ENCODE measurements around the gene MICOS13.

Gene MICOS13

GRCh38 chr19:5680437-5681368 is at the start of gene MICOS13, which contains the start of gene HSD11B1L:
Gene MICOS13 (minus strand): TSS chr19:5680516. CDS start chr19:5680486, 30 bp downstream.
Gene HSD11B1L (plus strand): TSS chr19:5681027. CDS start chr19:5684833, 3,806 bp downstream.
- FAIRE-seq (peak; percentile 15), DNase-seq (ENCODE audit: insufficient read length, low spot score) (peak; percentile 97)
- peak; percentile 44; the same call in 1 of the 2 replicates for TF ChIP-seq POLR2A (IDR thresholded peaks at IDR 0.05; ENCODE audit: low read depth, low read length)

DNA sequence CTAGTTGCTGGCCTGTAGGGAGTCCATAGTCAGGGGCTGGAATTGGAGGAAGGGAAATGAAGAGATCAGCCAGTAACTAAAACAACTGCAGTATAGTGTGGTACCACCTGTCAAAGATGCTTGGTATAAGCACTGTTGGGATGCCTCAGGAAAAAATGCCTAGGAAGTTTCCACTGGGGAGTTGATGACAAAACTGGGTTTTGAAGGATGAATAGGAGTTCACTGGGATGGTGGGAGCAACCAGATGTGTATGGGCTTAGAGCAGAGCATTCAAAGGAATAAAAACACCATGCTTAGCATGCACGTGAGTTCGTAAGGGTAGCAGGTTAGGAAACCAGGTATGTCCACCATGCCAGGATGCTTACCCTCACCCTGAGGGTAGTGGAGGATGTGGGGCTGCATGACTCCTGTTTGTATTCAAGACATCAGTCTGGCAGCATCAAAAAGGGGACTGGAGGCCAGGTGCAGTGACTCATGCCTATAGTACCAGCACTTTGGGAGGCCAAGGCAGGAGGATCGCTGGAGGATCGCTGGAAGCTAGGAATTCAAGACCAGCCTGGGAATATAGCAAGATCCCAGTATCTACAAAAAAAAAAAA is 47.2 kb upstream of the MICOS13 start:
- DNase-seq (ENCODE audit: insufficient read length, low spot score) (no peak), FAIRE-seq (no peak)
- TF ChIP-seq POLR2A (IDR thresholded peaks at IDR 0.05; ENCODE audit: low read depth, low read length) = no peak

GRCh38 chr19:5719961-5720790 is 39.9 kb upstream of the MICOS13 start, which contains the start of the genes CATSPERD and LONP1:
Gene CATSPERD (plus strand): TSS chr19:5720637. CDS start chr19:5720738, 101 bp downstream.
Gene LONP1 (minus strand): TSS chr19:5720146. CDS start chr19:5720132, 14 bp downstream.
- TF ChIP-seq POLR2A (IDR thresholded peaks at IDR 0.05; ENCODE audit: low read depth, low read length) = peak; percentile 77
- DNase-seq (ENCODE audit: insufficient read length, low spot score) (peak; percentile 98), FAIRE-seq (peak; percentile 86)

DNA sequence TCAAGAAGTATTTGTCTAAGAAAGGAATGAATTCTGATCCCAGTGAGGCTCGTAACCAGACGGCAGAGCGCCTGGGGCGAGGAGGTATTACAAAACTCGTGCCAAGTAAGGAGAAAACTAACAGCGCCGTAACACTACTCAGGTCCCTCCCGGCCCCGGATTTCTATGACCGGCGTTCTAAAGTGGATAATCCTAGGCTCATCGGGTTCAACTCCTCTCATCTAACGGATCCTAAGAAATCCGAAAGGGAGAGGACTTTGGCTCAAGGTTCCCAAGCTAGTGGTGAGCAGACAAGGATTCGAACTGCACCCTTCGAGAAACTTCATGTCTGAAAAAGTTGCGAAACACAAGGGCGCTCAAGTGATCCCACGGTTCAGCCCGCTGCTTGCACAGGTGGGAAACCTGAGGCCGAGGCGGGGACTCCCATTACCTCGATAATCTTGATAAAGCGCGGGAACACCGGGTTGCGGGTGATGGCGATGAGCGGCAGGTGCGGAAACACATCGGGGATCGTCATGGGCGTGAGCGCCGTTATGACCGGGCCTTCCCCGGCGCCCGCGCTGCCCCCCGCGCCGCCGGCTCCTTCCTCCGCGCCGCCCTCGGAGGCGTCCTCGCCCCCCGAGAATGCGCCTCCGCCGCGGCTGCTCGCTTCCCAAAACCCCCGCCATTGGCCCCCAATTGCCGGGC is 39.1 kb upstream of the MICOS13 start:
- DNase-seq (ENCODE audit: insufficient read length, low spot score) (no peak), FAIRE-seq (no peak)
- TF ChIP-seq POLR2A (IDR thresholded peaks at IDR 0.05; ENCODE audit: low read depth, low read length) = no peak

GRCh38 chr19:5718579-5719273 is 38.4 kb upstream of the MICOS13 start:
- no peak for TF ChIP-seq POLR2A (IDR thresholded peaks at IDR 0.05; ENCODE audit: low read depth, low read length)
- no peak for FAIRE-seq
- DNase-seq (ENCODE audit: insufficient read length, low spot score) = no peak

- FAIRE-seq = no peak
- TF ChIP-seq POLR2A (IDR thresholded peaks at IDR 0.05; ENCODE audit: low read depth, low read length) = no peak
- no peak for DNase-seq (ENCODE audit: insufficient read length, low spot score)
These were observed 37.8 kb upstream of the MICOS13 start for GRCh38 chr19:5718037-5718578.

DNA sequence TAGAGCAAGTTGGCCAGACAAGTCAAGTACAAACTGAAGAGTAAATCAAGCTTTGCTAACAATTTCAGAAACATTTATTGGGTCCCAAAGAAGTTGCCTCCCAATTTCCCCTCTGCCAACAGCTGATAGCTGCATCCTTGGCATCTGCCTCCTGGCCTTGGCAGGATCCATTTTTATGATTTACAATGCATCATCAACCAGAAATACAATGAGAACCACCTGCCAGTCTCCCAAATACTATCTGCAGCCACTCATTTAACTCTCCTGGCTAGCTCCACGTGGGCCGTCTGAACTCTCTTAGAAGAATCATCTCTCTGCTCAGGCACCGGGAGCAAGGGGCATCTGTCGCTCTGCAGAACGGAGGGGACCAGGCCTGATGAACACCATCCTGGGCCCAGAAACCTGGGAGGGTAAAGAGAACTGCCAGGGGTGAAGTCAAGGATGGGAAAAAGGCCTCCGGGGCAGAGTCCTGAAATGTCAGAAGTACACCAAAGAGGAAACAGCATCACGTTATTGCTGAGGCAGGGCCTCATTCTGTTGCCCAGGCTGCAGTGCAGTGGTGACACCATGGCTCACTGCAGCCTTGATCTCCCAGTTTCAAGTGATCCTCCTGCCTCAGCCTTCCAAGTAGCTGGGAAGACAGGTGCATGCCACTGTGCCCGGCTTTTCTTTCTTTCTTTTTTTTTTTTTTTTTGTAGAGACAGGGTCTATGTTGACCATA is 37.1 kb upstream of the MICOS13 start:
- FAIRE-seq = no peak
- TF ChIP-seq POLR2A (IDR thresholded peaks at IDR 0.05; ENCODE audit: low read depth, low read length) = no peak
- no peak for DNase-seq (ENCODE audit: insufficient read length, low spot score)

DNA sequence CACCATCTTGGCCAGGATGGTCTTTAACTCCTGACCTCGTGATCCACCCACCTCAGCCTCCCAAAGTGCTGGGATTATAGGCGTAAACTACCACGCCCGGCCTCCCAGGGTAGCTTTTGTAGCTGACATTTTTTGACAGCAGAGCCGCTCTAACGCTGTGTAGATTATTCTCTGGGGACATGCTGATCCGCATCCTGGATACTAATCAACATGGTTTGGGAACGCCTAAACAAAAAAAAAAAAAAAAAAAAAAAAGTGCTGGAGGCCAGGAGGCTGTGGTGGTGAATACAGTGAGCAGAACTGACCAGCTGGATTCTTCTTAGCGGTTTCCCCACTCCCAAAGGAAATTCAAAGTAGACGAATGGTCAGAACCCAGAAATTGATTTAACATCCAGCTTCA is 34.5 kb upstream of the MICOS13 start:
- no peak for TF ChIP-seq POLR2A (IDR thresholded peaks at IDR 0.05; ENCODE audit: low read depth, low read length)
- FAIRE-seq = no peak
- DNase-seq (ENCODE audit: insufficient read length, low spot score) = no peak

GRCh38 chr19:5713228-5713627 is 32.9 kb upstream of the MICOS13 start:
- no peak for TF ChIP-seq POLR2A (IDR thresholded peaks at IDR 0.05; ENCODE audit: low read depth, low read length)
- no peak for FAIRE-seq
- no peak for DNase-seq (ENCODE audit: insufficient read length, low spot score)

- FAIRE-seq = no peak
- DNase-seq (ENCODE audit: insufficient read length, low spot score) = no peak
- no peak for TF ChIP-seq POLR2A (IDR thresholded peaks at IDR 0.05; ENCODE audit: low read depth, low read length)
These were observed 31.4 kb upstream of the MICOS13 start for GRCh38 chr19:5711713-5712161.

DNA sequence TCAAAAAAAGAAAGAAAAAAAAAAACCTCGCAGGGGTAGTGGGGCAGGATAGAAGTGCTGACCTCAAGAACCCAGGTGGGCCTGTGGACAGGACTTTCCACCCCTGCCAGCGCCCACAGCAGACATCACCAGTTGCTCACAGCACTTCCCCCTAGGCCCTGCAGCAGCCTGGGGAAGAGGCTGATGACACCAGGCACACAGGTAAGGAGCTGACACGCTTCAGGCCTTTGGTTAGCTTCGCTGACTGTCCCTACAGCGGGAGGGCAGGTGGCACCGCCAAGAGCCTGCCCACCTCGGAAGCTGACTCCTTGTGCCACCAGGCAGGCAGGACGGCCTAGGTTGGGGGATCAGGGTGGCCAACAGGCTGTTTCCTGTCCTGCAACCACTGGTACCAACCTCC is 30.7 kb upstream of the MICOS13 start:
- DNase-seq (ENCODE audit: insufficient read length, low spot score) (no peak), FAIRE-seq (no peak)
- no peak for TF ChIP-seq POLR2A (IDR thresholded peaks at IDR 0.05; ENCODE audit: low read depth, low read length)

All from H54 (cell line).